ENCODE results near the gene SLAIN2.

SLAIN2 gene

DNA sequence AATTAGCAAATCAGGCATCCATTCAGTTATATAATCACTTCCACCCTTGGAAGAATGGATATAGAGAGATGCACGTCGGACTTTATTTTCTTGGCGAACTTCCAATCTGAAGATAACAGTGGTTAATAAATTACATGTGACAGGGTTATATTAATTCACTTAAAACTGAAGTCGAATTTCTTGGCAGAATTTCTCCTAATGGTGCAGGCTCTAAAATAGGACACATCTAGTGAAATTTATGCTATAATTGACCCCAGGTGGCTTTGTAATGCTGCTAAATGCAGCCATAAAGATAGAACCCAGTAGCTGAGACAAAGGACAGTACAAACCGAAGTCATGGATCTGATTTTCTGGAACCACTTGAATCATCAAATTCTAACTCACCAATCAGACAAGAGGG, 121.0 kb downstream of the SLAIN2 start:
- no peaks in the 10 kb centered on the region for H3K36me3 ChIP-seq (ENCODE audit: control insufficient read depth, insufficient read depth, low read length)
- H3K9me3 ChIP-seq (ENCODE audit: control insufficient read depth, insufficient read depth, low read length), result no peaks in the 10 kb centered on the region
- H3K4me3 ChIP-seq (ENCODE audit: low read length), result no peak overlapping the region
- no peaks in the 10 kb centered on the region for H3K4me1 ChIP-seq (ENCODE audit: control insufficient read depth, insufficient read depth, low read length)
- no peak overlapping the region for H3K27ac ChIP-seq (ENCODE audit: low read length)
- DNase-seq (ENCODE audit: low read depth, low spot score), result no peak
- WGBS (ENCODE audit: insufficient coverage, insufficient read length), result no CpG with 5 or more reads among the region's 5 CpGs
- no peaks in the 10 kb centered on the region for H3K27me3 ChIP-seq (ENCODE audit: control insufficient read depth, insufficient read depth, low read length)

DNA sequence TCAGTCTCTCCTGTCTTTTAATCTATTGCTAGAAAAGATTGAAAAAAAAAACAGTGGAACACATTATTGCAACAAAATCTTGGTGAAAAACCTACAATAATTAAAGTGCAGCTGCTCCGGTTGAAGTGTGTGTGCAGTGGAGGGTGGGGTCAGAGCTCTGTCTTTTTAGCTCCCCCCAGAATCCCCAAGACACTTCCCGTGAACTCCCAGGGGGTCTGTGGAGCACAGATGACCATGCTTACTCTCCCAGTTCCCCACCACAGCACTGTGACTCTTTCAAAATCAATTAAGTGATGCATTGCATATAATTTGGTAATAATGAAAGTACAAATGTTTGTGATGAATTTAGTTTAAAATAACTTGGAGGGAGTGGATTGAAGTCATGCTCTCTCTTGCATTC, 126.1 kb downstream of the SLAIN2 start:
- no CpG with 5 or more reads among the region's 2 CpGs for WGBS (ENCODE audit: insufficient coverage, insufficient read length)
- Histone ChIP-seq H3K36me3 (ENCODE audit: control insufficient read depth, insufficient read depth, low read length) (no peaks in the 10 kb centered on the region), H3K27ac (ENCODE audit: low read length) (no peak overlapping the region), H3K9me3 (ENCODE audit: control insufficient read depth, insufficient read depth, low read length) (no peaks in the 10 kb centered on the region), H3K27me3 (ENCODE audit: control insufficient read depth, insufficient read depth, low read length) (no peaks in the 10 kb centered on the region), H3K4me3 (ENCODE audit: low read length) (no peak overlapping the region), H3K4me1 (ENCODE audit: control insufficient read depth, insufficient read depth, low read length) (no peaks in the 10 kb centered on the region)
- no peak for DNase-seq (ENCODE audit: low read depth, low spot score)

DNA sequence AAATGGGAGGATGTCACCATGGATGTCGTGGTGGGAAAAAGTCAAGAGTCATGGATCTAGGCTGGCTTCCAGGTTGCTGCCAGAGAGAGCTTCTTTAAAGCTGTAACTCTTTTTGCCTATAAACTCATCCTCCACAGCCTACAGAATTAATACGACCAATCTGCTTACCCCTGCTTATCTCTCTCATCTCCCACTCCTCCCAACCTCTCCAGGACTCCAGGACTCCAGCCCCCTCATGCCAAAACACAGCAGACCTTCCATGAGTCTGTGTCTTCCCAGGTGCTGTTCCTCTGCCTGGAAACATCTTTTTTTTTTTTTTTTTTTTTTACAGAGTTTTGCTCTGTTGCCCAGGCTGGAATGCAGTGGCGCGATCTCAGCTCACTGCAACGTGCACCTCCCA, 126.6 kb downstream of the SLAIN2 start:
- H3K27ac ChIP-seq (ENCODE audit: low read length), result no peak overlapping the region
- no peaks in the 10 kb centered on the region for H3K4me1 ChIP-seq (ENCODE audit: control insufficient read depth, insufficient read depth, low read length)
- H3K9me3 ChIP-seq (ENCODE audit: control insufficient read depth, insufficient read depth, low read length), result no peaks in the 10 kb centered on the region
- H3K4me3 ChIP-seq (ENCODE audit: low read length), result no peak overlapping the region
- H3K27me3 ChIP-seq (ENCODE audit: control insufficient read depth, insufficient read depth, low read length), result no peaks in the 10 kb centered on the region
- no peak for DNase-seq (ENCODE audit: low read depth, low spot score)
- no CpG with 5 or more reads among the region's 5 CpGs for WGBS (ENCODE audit: insufficient coverage, insufficient read length)
- H3K36me3 ChIP-seq (ENCODE audit: control insufficient read depth, insufficient read depth, low read length), result no peaks in the 10 kb centered on the region

DNA sequence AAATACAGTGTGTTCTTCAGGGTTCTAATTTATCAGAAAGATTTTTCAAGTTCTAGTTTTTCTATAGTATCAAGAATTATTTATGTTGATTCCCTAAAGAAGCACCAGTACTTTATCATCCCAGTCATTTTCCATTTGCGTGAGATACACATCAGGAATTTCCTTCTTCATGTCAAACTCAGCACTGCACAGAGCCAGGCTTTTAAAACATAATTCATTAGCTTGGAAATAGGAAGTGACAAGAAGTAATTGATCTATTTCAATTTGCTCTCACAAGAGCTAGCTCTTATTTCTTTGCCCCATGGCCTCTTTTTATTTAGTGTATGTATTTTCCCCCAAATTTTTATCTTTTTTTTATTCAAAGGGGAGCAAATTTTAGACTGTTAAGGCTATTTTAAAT, 128.8 kb downstream of the SLAIN2 start:
- H3K9me3 ChIP-seq (ENCODE audit: control insufficient read depth, insufficient read depth, low read length), result no peaks in the 10 kb centered on the region
- DNase-seq (ENCODE audit: low read depth, low spot score), result no peak
- H3K36me3 ChIP-seq (ENCODE audit: control insufficient read depth, insufficient read depth, low read length), result no peaks in the 10 kb centered on the region
- WGBS (ENCODE audit: insufficient coverage, insufficient read length), result no CpG with 5 or more reads among the region's 1 CpG
- no peaks in the 10 kb centered on the region for H3K4me1 ChIP-seq (ENCODE audit: control insufficient read depth, insufficient read depth, low read length)
- no peak overlapping the region for H3K27ac ChIP-seq (ENCODE audit: low read length)
- H3K4me3 ChIP-seq (ENCODE audit: low read length), result no peak overlapping the region
- no peaks in the 10 kb centered on the region for H3K27me3 ChIP-seq (ENCODE audit: control insufficient read depth, insufficient read depth, low read length)

DNA sequence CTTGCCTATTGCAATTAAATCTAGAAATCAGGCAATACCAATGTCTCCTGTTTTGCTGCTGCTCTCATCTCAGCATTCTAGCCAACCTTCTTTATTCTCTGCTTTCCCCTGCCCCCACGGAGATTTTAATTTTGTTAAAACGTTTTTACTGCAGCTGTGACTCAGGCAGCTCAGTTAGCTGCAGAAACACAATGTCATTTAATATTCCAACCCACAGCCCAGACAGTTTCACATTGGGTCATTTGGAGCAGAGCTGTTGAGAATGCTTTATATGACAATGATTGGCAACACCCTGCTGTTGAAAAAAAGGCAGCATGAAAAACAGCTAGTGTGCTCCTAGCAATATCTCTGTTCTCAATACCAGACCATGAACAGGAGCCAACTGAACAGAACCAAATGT, 129.2 kb downstream of the SLAIN2 start:
- no peak overlapping the region for H3K27ac ChIP-seq (ENCODE audit: low read length)
- no peak for DNase-seq (ENCODE audit: low read depth, low spot score)
- no peaks in the 10 kb centered on the region for H3K9me3 ChIP-seq (ENCODE audit: control insufficient read depth, insufficient read depth, low read length)
- WGBS (ENCODE audit: insufficient coverage, insufficient read length), result no CpG with 5 or more reads among the region's 2 CpGs
- no peak overlapping the region for H3K4me3 ChIP-seq (ENCODE audit: low read length)
- no peaks in the 10 kb centered on the region for H3K36me3 ChIP-seq (ENCODE audit: control insufficient read depth, insufficient read depth, low read length)
- no peaks in the 10 kb centered on the region for H3K27me3 ChIP-seq (ENCODE audit: control insufficient read depth, insufficient read depth, low read length)
- no peaks in the 10 kb centered on the region for H3K4me1 ChIP-seq (ENCODE audit: control insufficient read depth, insufficient read depth, low read length)

DNA sequence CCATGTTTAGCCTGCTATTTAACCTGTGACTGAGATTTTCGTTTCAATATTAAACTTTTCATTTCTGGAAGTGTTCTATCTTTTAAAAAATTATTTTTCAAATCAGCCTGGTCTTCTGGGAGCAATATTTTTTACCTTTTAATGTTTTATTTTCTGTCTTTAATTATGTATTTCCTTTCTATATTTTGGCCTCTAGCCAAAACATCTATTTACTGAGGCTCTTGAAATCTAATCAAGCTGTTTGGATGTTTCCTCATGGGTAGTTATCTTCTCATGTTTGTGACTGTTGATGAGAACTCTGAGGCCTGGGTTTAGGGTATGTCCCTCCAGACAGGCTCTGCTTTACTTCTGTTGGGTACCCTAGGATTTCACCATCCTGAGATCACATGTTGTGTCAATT, 131.5 kb downstream of the SLAIN2 start:
- Histone ChIP-seq H3K27ac (ENCODE audit: low read length) (no peak overlapping the region), H3K9me3 (ENCODE audit: control insufficient read depth, insufficient read depth, low read length) (no peaks in the 10 kb centered on the region), H3K27me3 (ENCODE audit: control insufficient read depth, insufficient read depth, low read length) (peaks cover 2% of the 10 kb centered on the region; the same call in 1 of the 2 replicates), H3K4me1 (ENCODE audit: control insufficient read depth, insufficient read depth, low read length) (no peaks in the 10 kb centered on the region), H3K36me3 (ENCODE audit: control insufficient read depth, insufficient read depth, low read length) (no peaks in the 10 kb centered on the region), H3K4me3 (ENCODE audit: low read length) (no peak overlapping the region)
- WGBS (ENCODE audit: insufficient coverage, insufficient read length), result no CpG with 5 or more reads among the region's 1 CpG
- no peak for DNase-seq (ENCODE audit: low read depth, low spot score)

DNA sequence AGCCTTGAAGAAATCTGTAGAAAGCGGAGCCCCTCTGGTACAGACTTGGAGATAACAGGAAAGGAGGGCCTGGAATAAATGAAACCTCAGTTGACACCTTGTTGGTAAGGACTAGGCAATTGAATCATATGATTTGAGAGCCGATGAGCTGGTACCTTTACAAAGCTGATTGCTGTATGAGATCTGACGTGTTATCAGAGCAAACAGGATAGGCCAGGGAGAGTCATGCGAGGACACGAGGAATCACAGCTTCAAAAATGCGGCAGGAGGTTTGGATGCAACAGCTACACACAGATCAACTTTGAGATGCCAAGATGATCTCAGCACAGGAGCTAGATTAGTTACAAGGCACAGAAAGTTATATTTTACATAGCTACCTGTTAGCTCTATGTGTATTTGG, 134.4 kb downstream of the SLAIN2 start:
- H3K36me3 ChIP-seq (ENCODE audit: control insufficient read depth, insufficient read depth, low read length), result no peaks in the 10 kb centered on the region
- no peak overlapping the region for H3K4me3 ChIP-seq (ENCODE audit: low read length)
- H3K4me1 ChIP-seq (ENCODE audit: control insufficient read depth, insufficient read depth, low read length), result no peaks in the 10 kb centered on the region
- no peak for DNase-seq (ENCODE audit: low read depth, low spot score)
- no peaks in the 10 kb centered on the region for H3K9me3 ChIP-seq (ENCODE audit: control insufficient read depth, insufficient read depth, low read length)
- WGBS (ENCODE audit: insufficient coverage, insufficient read length), result no CpG with 5 or more reads among the region's 6 CpGs
- H3K27ac ChIP-seq (ENCODE audit: low read length), result no peak overlapping the region
- H3K27me3 ChIP-seq (ENCODE audit: control insufficient read depth, insufficient read depth, low read length), result peaks cover 2% of the 10 kb centered on the region; the same call in 1 of the 2 replicates
